OCI-LY3 (cell line): ENCODE results near the gene NDUFAB1.

Source experiments
- CTCF ChIP-seq: fragments of 200-600, 300-600 bp; sonication (generic); IDR thresholded peaks from 2 replicates; pipeline ENCODE4 v1.5.1; 2014; ENCODE audit warnings: antibody characterized with exemption, low read length, low read depth
- EZH2phosphoT487 ChIP-seq: fragments of 200-600 bp; shearing (Covaris generic); IDR thresholded peaks from 2 replicates; pipeline ENCODE4 v1.6.1; 2018; ENCODE audit warnings: antibody characterized with exemption, mixed run types, low read depth

- TF ChIP-seq CTCF (no peak), EZH2phosphoT487 (no peak)
Observed at GRCh38 chr16:23594186-23594585, 1.9 kb downstream of the NDUFAB1 start.
